Colonic mucosa (tissue), 4 donors: ENCODE results near the gene FOXI2. TPM values are rescaled to one million over a fixed set of nuclear protein-coding genes. Genes with fewer than 3 reads are reported as not detected.

Experiments used
- DNase-seq: peaks from one replicate; pipeline ENCODE4 v3.0.0-alpha.2; 2020
- H3K27ac ChIP-seq: fragments of 200-600 bp; one replicate; pipeline ENCODE4 v1.8.0; 2021
- H3K27me3 ChIP-seq: fragments of 200-600 bp; one replicate; pipeline ENCODE4 v1.8.0; 2021
- H3K36me3 ChIP-seq: fragments of 200-600 bp; one replicate; pipeline ENCODE4 v1.8.0; 2021
- H3K4me1 ChIP-seq: fragments of 200-600 bp; one replicate; pipeline ENCODE4 v1.8.0; 2021; ENCODE audit warnings: mild to moderate bottlenecking
- H3K4me3 ChIP-seq: fragments of 200-600 bp; one replicate; pipeline ENCODE4 v1.8.0; 2021
- H3K9ac ChIP-seq, 2 donors: one replicate each; pipeline ENCODE4 v1.7.0; 2013; ENCODE audit warnings: control low read depth in 2 of 2, low read depth in 2 of 2, low read length in 2 of 2
- H3K9me3 ChIP-seq: fragments of 200-600 bp; one replicate; pipeline ENCODE4 v1.8.0; 2021
- CTCF ChIP-seq: fragments of 200-600 bp; IDR thresholded peaks from one replicate; pipeline ENCODE4 v1.8.0; 2022; ENCODE audit warnings: antibody characterized with exemption, mild to moderate bottlenecking
- intact Hi-C: fragments of 100-400 bp; cut with DNase I; formaldehyde crosslinking; loops from one replicate; pipeline ENCODE4 v1.14.1; 2022
- total RNA-seq, 2 donors: library from RNA; stranded (reverse); fragmentation: NEBNext Ultra II Directional in 1 of 2; extraction: Animal tissue kit (Norgen Biotek cat#: 25700) in 1 of 2; gene quantifications; one replicate each; pipeline ENCODE4 v1.2.1, GENCODE V29; 2021
- donor health status: healthy.
- donor health status: DM: no; HTN: no; CAD: no.
- donor health status: DM: no; HTN: no; CAD: no.

The FOXI2 gene
- total RNA-seq, 2 donors from 2014 or later = 0.08 TPM; not detected in 1

- intact Hi-C loops = no loop called here
- DNase-seq = no peak
- Histone ChIP-seq H3K4me1 (no peaks in the 10 kb centered on the region), H3K4me3 (no peak overlapping the region), H3K9me3 (no peaks in the 10 kb centered on the region), H3K27ac (no peak overlapping the region), H3K9ac (no peak overlapping the region), H3K27me3 (no peaks in the 10 kb centered on the region), H3K36me3 (no peaks in the 10 kb centered on the region)
- no peak for TF ChIP-seq CTCF
Observed at GRCh38 chr10:127787873-127788272, 50.9 kb downstream of the FOXI2 start.

- H3K27me3 ChIP-seq = no peaks in the 10 kb centered on the region
- DNase-seq = no peak
- intact Hi-C loops = no loop called here
- TF ChIP-seq CTCF = no peak
- H3K4me3 ChIP-seq = no peak overlapping the region
- no peak overlapping the region for H3K9ac ChIP-seq
- no peaks in the 10 kb centered on the region for H3K4me1 ChIP-seq
- no peak overlapping the region for H3K27ac ChIP-seq
- H3K9me3 ChIP-seq = no peaks in the 10 kb centered on the region
- no peaks in the 10 kb centered on the region for H3K36me3 ChIP-seq
Observed at GRCh38 chr10:127790066-127790624, 53.2 kb downstream of the FOXI2 start.

Other genes with a start within 250 kb of the FOXI2 start
- gene NPS, start 187.9 kb upstream of the FOXI2 start, total RNA-seq = not detected
- gene CLRN3, start 155.8 kb downstream of the FOXI2 start, total RNA-seq = 100 to 1,000 TPM in 1 of 2 donors, 10 to 100 TPM in 1; 76.8 to 110 TPM
- gene PTPRE, start 169.9 kb downstream of the FOXI2 start, total RNA-seq = 10 to 100 TPM; 15.9 to 18.8 TPM